HL-60 (cell line): Measurements from ENCODE around the gene GGA1.

Source experiments
- DNase-seq, 2 experiments: peaks; one replicate each; pipeline ENCODE4 v3.0.0-alpha.2; 2010 to 2020; ENCODE audit warnings: low read depth in 1 of 2, low spot score in 1 of 2
- H3K27ac ChIP-seq: fragments of 250-450 bp; sonication (Bioruptor Pico); replicated peaks from 2 replicates; pipeline ENCODE4 v1.5.1; 2020; ENCODE audit warnings: mild to moderate bottlenecking, moderate library complexity
- H3K27me3 ChIP-seq: fragments of 250-450 bp; sonication (Bioruptor Pico); 2 replicates; pipeline ENCODE4 v1.5.1; 2021; ENCODE audit warnings: mild to moderate bottlenecking, moderate library complexity; ENCODE audit not compliant: insufficient read depth, poor library complexity, severe bottlenecking
- H3K4me3 ChIP-seq: replicated peaks from 2 replicates; pipeline ENCODE4 v1.5.1; 2011; ENCODE audit warnings: mild to moderate bottlenecking, control low read depth, low read length; ENCODE audit not compliant: insufficient read depth
- CTCF ChIP-seq: IDR thresholded peaks from one replicate; pipeline ENCODE4 v1.5.1; 2011; ENCODE audit warnings: low read length, control low read depth, inconsistent platforms; ENCODE audit not compliant: insufficient read depth
- GABPA ChIP-seq: IDR thresholded peaks from 2 replicates; pipeline ENCODE4 v1.6.1; 2012; ENCODE audit warnings: low read depth
- POLR2AphosphoS5 ChIP-seq: IDR thresholded peaks from 2 replicates; pipeline ENCODE4 v1.6.1; 2012; ENCODE audit warnings: low read depth
- REST ChIP-seq: IDR thresholded peaks from 2 replicates; pipeline ENCODE4 v1.6.1; 2012; ENCODE audit warnings: low read depth; ENCODE audit not compliant: insufficient replicate concordance
- SPI1 ChIP-seq: IDR thresholded peaks from 2 replicates; pipeline ENCODE4 v1.6.1; 2012; ENCODE audit warnings: low read depth, mild to moderate bottlenecking, borderline replicate concordance

Gene GGA1

DNA sequence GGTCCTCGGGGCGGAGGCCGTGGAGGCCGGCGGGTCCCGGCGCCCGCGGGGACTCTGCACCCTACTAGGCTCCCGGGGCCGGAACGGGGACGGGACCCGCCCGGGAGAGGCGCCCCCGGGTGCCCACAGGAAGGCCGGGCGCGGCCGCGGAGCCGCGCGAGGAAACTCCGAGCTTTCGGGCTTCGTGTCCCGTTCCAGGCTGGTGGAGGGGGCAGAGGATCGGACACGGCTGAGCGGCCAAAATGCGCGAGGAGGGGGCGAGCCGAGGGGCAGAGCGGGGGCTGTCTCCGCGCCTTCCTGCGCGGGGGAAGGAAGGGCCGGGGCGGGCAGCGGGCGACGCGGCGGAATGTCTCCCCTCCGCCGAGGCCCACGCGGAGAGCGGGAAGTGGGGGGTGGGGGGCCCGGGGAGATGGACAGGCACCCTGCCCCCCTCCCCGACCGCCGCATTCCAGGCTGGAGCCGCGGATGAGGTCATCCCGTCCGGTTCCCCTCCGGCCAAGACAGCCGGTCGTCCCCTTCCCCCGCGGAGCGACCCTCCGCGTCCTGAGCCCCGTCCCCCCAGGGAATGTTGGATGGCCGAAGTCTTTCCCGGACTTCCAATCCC lies 47.9 kb upstream of the GGA1 start:
- no peak overlapping the region for H3K27ac ChIP-seq
- TF ChIP-seq GABPA = no peak
- TF ChIP-seq CTCF = no peak
- TF ChIP-seq REST = no peak
- TF ChIP-seq SPI1 = no peak
- no peak for TF ChIP-seq POLR2AphosphoS5
- peak overlapping the region; percentile 13; the same call in 1 of the 2 replicates for H3K4me3 ChIP-seq

GRCh38 chr22:37561212-37562048 lies 47.2 kb upstream of the GGA1 start:
- TF ChIP-seq POLR2AphosphoS5 (no peak), CTCF (peak; percentile 38)
- Histone ChIP-seq H3K27ac (no peak overlapping the region), H3K4me3 (no peak overlapping the region), H3K27me3 (peaks cover 59% of the 10 kb centered on the region)
- peak in 1 of 2 experiments; percentile 72 for DNase-seq

More for the DNA sequence above, 47.9 kb upstream of the GGA1 start:
- H3K27me3 ChIP-seq = peaks cover 54% of the 10 kb centered on the region
- no peak for DNase-seq

DNA sequence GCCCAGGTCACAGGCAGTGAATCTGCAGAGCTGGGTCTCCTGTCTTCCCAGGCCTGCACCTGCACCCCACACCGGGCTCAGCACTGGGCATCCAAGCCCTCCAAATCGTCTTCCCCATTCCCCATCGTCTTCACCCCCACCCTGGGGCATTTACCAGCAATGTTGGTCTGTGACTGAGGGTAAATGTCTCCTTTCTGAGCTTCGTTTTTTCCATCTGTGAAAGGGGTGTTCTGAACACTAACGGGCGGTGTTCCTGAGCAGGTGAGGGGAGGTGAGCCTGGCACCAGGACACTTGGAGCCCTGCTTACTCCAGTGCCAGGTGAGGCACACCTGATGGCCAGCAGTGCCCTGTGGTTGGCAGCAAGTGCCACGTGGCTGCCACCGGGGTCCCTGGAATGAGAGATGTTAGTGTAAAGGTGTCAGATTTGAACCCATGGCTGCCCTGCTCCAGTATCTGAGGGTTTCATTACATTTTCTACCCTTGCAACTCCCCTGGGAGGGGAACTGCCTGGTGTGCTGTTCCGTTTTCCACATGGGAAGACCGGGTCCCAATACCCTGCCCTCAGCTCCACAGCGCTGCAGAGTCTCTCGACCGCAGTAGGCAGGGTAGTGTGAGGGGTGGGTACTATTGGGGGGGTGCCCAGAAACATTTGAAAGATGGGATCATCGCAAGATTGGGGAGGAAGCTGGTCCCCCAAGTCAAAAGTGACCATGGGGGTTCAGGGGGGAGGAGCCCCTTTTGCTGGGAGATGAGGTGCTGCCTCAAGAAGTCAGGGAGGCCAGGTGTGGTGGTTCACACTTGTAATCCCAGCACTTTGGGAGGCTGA lies 46.4 kb upstream of the GGA1 start:
- Histone ChIP-seq H3K4me3 (no peak overlapping the region), H3K27ac (no peak overlapping the region), H3K27me3 (peaks cover 58% of the 10 kb centered on the region)
- no peak for TF ChIP-seq GABPA
- no peak for TF ChIP-seq REST
- TF ChIP-seq POLR2AphosphoS5 = no peak
- TF ChIP-seq SPI1 = no peak
- TF ChIP-seq CTCF = no peak
- no peak for DNase-seq
